K562 (cell line): ENCODE data around the gene BRME1. TPM values are rescaled to one million over a fixed set of nuclear protein-coding genes. Genes with fewer than 3 reads are reported as not detected.

ENCODE experiments used
- ATAC-seq: fragments of 200-7000 bp; cut with Tn5 transposase; 3 replicates; pipeline ENCODE4 v1.9.1; 2020; ENCODE audit warnings: moderate library complexity
- BruUV-seq: library from RNA; stranded (reverse); fragments of 400-500 nt; replicated peaks from 2 replicates; lab custom pipeline; 2021; lab: Mats Ljungman, UMichigan
- CTCF ChIA-PET: fragments of 300-600 bp; formaldehyde crosslinking; extraction: SDS; loops from one replicate; lab custom pipeline; 2021; ENCODE audit warnings: low intra/inter-chr PET ratio; lab: Yijun Ruan, JAX
- POLR2A ChIA-PET: fragments of 300-600, 350-650 bp; sonication (Branson Sonifier 250); formaldehyde crosslinking; extraction: SDS; loops from one replicate; lab custom pipeline; 2021; ENCODE audit warnings: antibody characterized with exemption, inconsistent platforms; lab: Yijun Ruan, JAX
- DNase-seq, 4 experiments: peaks; one replicate each; pipeline versions ENCODE4 v3.0.0 to v3.0.0-alpha.2; 2011 to 2018; ENCODE audit warnings: low spot score in 3 of 4, mixed read lengths in 3 of 4; ENCODE audit errors: extremely low read depth in 1 of 4
- FAIRE-seq: peaks from 2 replicates; lab custom pipeline; 2011; peaks lifted over from hg19 to GRCh38; lab: Jason Lieb, UNC
- H2AFZ ChIP-seq: 2 replicates; pipeline ENCODE4 v1.6.0; 2011; ENCODE audit warnings: low read depth, low read length, control low read depth, inconsistent platforms
- H3K27ac ChIP-seq: fragments of 200-600 bp; 3 replicates; pipeline ENCODE4 v1.8.0; 2011; ENCODE audit warnings: low read depth, mild to moderate bottlenecking, control low read depth, inconsistent platforms, low read length, moderate library complexity, mixed read lengths; ENCODE audit errors: extremely low read depth
- H3K27me3 ChIP-seq, 2 experiments: fragments of 300-600 bp in 1 of 2; 2 replicates in 1 of 2; 3 replicates in 1 of 2; pipeline versions ENCODE4 v1.6.0 to v1.8.0; 2011; ENCODE audit warnings: inconsistent platforms in 2 of 2, low read length in 2 of 2, mild to moderate bottlenecking in 1 of 2, mixed read lengths in 1 of 2, moderate library complexity in 1 of 2; ENCODE audit not compliant: control insufficient read depth in 2 of 2, insufficient read depth in 2 of 2
- H3K36me3 ChIP-seq: fragments of 300-600 bp; 3 replicates; pipeline ENCODE4 v1.8.0; 2011; ENCODE audit warnings: mild to moderate bottlenecking, low read length, inconsistent platforms; ENCODE audit not compliant: control insufficient read depth, insufficient read depth
- H3K4me1 ChIP-seq, 2 experiments: fragments of 200-600 bp in 1 of 2; replicated peaks in 1 of 2; 2 replicates in 1 of 2; 3 replicates in 1 of 2; pipeline versions ENCODE4 v1.5.1 to v1.8.0; 2011; ENCODE audit warnings: inconsistent platforms in 2 of 2, low read length in 2 of 2, mild to moderate bottlenecking in 1 of 2, mixed read lengths in 1 of 2, moderate library complexity in 1 of 2; ENCODE audit not compliant: control insufficient read depth in 2 of 2, insufficient read depth in 2 of 2
- H3K4me2 ChIP-seq: 2 replicates; pipeline ENCODE4 v1.6.1; 2011; ENCODE audit warnings: low read length, control low read depth, inconsistent platforms, mixed read lengths; ENCODE audit not compliant: insufficient read depth
- H3K4me3 ChIP-seq: fragments of 200-600 bp; sonication (generic), shearing (Covaris generic); 2 replicates; pipeline ENCODE4 v1.5.1; 2016; ENCODE audit warnings: control low read depth, inconsistent platforms
- H3K79me2 ChIP-seq: fragments of 200-600 bp; 3 replicates; pipeline ENCODE4 v1.8.0; 2011; ENCODE audit warnings: low read length, inconsistent platforms; ENCODE audit not compliant: control insufficient read depth, insufficient read depth
- H3K9ac ChIP-seq, 2 experiments: 2 replicates each; pipeline versions ENCODE4 v1.6.0 to v1.6.1; 2011; ENCODE audit warnings: low read depth in 2 of 2, low read length in 2 of 2, control low read depth in 1 of 2, inconsistent platforms in 1 of 2, mild to moderate bottlenecking in 1 of 2, mixed read lengths in 1 of 2; ENCODE audit not compliant: insufficient read depth in 1 of 2
- H3K9me1 ChIP-seq: one replicate; pipeline ENCODE4 v1.6.0; 2011; ENCODE audit warnings: inconsistent platforms, mild to moderate bottlenecking, low read length, moderate library complexity; ENCODE audit not compliant: control insufficient read depth, insufficient read depth
- H3K9me3 ChIP-seq: replicated peaks from 2 replicates; pipeline ENCODE4 v1.5.1; 2011; ENCODE audit warnings: low read depth, low read length, inconsistent platforms; ENCODE audit not compliant: control insufficient read depth, insufficient read depth
- H4K20me1 ChIP-seq: replicated peaks from 2 replicates; pipeline ENCODE4 v1.6.1; 2011; ENCODE audit warnings: low read length, inconsistent platforms, mixed read lengths; ENCODE audit not compliant: control insufficient read depth, insufficient read depth
- ATF7 ChIP-seq: fragments of 450-650 bp; IDR thresholded peaks from 2 replicates; pipeline ENCODE4 v1.7.1; 2014; ENCODE audit warnings: mild to moderate bottlenecking, moderate library complexity
- CHAMP1 ChIP-seq: fragments of 450-650 bp; IDR thresholded peaks from 2 replicates; pipeline ENCODE4 v1.6.1; 2016; ENCODE audit warnings: mild to moderate bottlenecking
- DPF2 ChIP-seq: fragments of 450-650 bp; IDR thresholded peaks from 2 replicates; pipeline ENCODE4 v1.6.1; 2016
- ETV1 ChIP-seq: fragments of 450-650 bp; conservative IDR thresholded peaks from 2 replicates; pipeline ENCODE4 v1.6.1; 2016; ENCODE audit warnings: missing genetic modification characterization, control low read depth, low read depth, missing compliant biosample characterization
- GMEB1 ChIP-seq: fragments of 250-450 bp; sonication (Bioruptor Pico); IDR thresholded peaks from 2 replicates; pipeline ENCODE4 v1.4.0; 2020; ENCODE audit warnings: mild to moderate bottlenecking
- MEF2A ChIP-seq: IDR thresholded peaks from 2 replicates; pipeline ENCODE4 v1.6.1; 2011; ENCODE audit warnings: low read depth, mild to moderate bottlenecking, low read length, moderate library complexity; ENCODE audit not compliant: control insufficient read depth
- PYGO2 ChIP-seq: fragments of 450-650 bp; IDR thresholded peaks from 2 replicates; pipeline ENCODE4 v1.6.1; 2016; ENCODE audit warnings: mild to moderate bottlenecking, missing genetic modification characterization, moderate library complexity, missing compliant biosample characterization
- RAD51 ChIP-seq: fragments of 450-650 bp; IDR thresholded peaks from 2 replicates; pipeline ENCODE4 v1.7.1; 2016; ENCODE audit warnings: low read depth, mild to moderate bottlenecking, borderline replicate concordance
- VEZF1 ChIP-seq: fragments of 200-800 bp; sonication (Bioruptor generic); IDR thresholded peaks from 2 replicates; pipeline ENCODE4 v1.6.1; 2017; ENCODE audit warnings: missing genetic modification characterization, missing compliant biosample characterization
- ZNF589 ChIP-seq: fragments of 200-800 bp; sonication (Bioruptor generic); IDR thresholded peaks from 2 replicates; pipeline ENCODE4 v1.6.1; 2016; ENCODE audit warnings: low read depth, missing genetic modification characterization, missing compliant biosample characterization
- ZNF699 ChIP-seq: fragments of 250-450 bp; sonication (Bioruptor Pico); IDR thresholded peaks from 2 replicates; pipeline ENCODE4 v1.8.0; 2021; ENCODE audit warnings: mild to moderate bottlenecking, moderate library complexity; ENCODE audit not compliant: insufficient replicate concordance
- WGBS: fragments of 100-300 bp; shearing (Covaris generic); methylation state at CpG from one replicate; pipeline ENCODE4 v1.1.6; 2016; ENCODE audit warnings: low coverage, mixed read lengths; ENCODE audit not compliant: insufficient coverage; ENCODE audit errors: missing lambda C conversion rate; 5-methylcytosine and 5-hydroxymethylcytosine counted together
- in situ Hi-C: fragments of 300-500 bp; cut with MboI; formaldehyde crosslinking; loops from 4 replicates; pipeline ENCODE4 v1.15.0; 2018; ENCODE audit warnings: inconsistent platforms, mixed read lengths
- intact Hi-C: fragments of 100-400 bp; cut with micrococcal nuclease; formaldehyde crosslinking; loops from 2 replicates; pipeline ENCODE4 v1.14.2; 2022
- polyA plus RNA-seq, 8 experiments: library from polyadenylated mRNA; depleted of rRNA in 4 of 8; stranded (reverse) in 5 of 8; unstranded in 3 of 8; fragments of >200 nt; fragmentation: Nextera tagmentation in 2 of 8; fragmentation: Illumina TruSeq in 1 of 8; extraction: Ambion mirVana in 2 of 8; extraction: Trizol in 1 of 8; gene quantifications; 2 replicates each; pipeline versions ENCODE4 v1.2.1 to v1.2.3, GENCODE V29; 2011 to 2014; ENCODE audit warnings: inconsistent platforms in 1 of 8, missing spikeins in 1 of 8
- total RNA-seq, 7 experiments: library from RNA; depleted of rRNA in 6 of 7; stranded (reverse); fragments of >200 nt in 6 of 7; fragmentation: Illumina TruSeq in 2 of 7; extraction: Trizol in 2 of 7; gene quantifications; 2 replicates each; pipeline versions ENCODE4 v1.2.1 to v1.2.3, GENCODE V29; 2011 to 2021; ENCODE audit warnings: low replicate concordance in 1 of 7

The BRME1 gene
- total and polyA plus RNA-seq, 9 of the 15 experiments (the other 6 are each of a cell fraction or from before 2014, with no cell fraction given), result 0.75 to 6.1 (median 3.6) TPM

- TF ChIP-seq MEF2A (no peak), RAD51 (no peak)
These were observed 23.4 kb upstream of the BRME1 start (continued) for GRCh38 chr19:13929340-13929739.

- Histone ChIP-seq H3K79me2 (no peaks in the 10 kb centered on the region), H4K20me1 (no peaks in the 10 kb centered on the region), H3K4me3 (no peak overlapping the region), H3K36me3 (peaks cover 56% of the 10 kb centered on the region; the same call in 2 of the 3 replicates), H2AFZ (no peak overlapping the region), H3K27ac (no peak overlapping the region), H3K9ac (0 out of 4 replicates have a peak overlapping the region, but pooled peaks of 1 of the 2 experiments have one; percentile 6), H3K9me1 (peaks cover 4% of the 10 kb centered on the region), H3K9me3 (no peaks in the 10 kb centered on the region), H3K4me1 (peaks cover 0 to 21% of the 10 kb centered on the region in 2 experiments; a peak in 2 of 5 replicates), H3K27me3 (no peaks in the 10 kb centered on the region), H3K4me2 (no peak overlapping the region)
- FAIRE-seq (no peak), ATAC-seq (no peak), DNase-seq (no peak)
- POLR2A ChIA-PET, result interaction anchor here (0.6 to 1.1 kb wide), 3 partner anchors 7 to 17 kb away, joined by 3 to 4 read pairs (median 3); no protein-coding TSS in a partner anchor
- CTCF ChIA-PET, result no interaction called here
- WGBS, result 80% methylated on average over 6 of the region's 8 CpGs
- intact Hi-C loops, result no loop called here
- no TSS peak for BruUV-seq
- TF ChIP-seq PYGO2 (tag) (no peak), GMEB1 (CRISPR knock-in tag) (no peak), CHAMP1 (no peak), VEZF1 (CRISPR knock-in tag) (no peak), ATF7 (no peak), DPF2 (no peak), ZNF589 (CRISPR knock-in tag) (no peak), ZNF699 (CRISPR knock-in tag) (no peak), ETV1 (tag) (no peak)
- in situ Hi-C loops, result no loop called here
These were observed 20.8 kb upstream of the BRME1 start for GRCh38 chr19:13926715-13927114.
